SK-N-SH treated with all-trans-retinoic acid at 6 μM for 48 hours (cell line): Measurements from ENCODE around the gene NUMA1.

Source experiments
- ATAC-seq: fragments of 200-7000 bp; cut with Tn5 transposase; 3 replicates; pipeline ENCODE4 v1.9.1; 2020; ENCODE audit warnings: mild to moderate bottlenecking, moderate library complexity
- ARNTL ChIP-seq: fragments of 450-650 bp; formaldehyde crosslinking; IDR thresholded peaks from 2 replicates; pipeline ENCODE4 v1.5.0; 2020; ENCODE audit warnings: low read depth, mild to moderate bottlenecking, moderate library complexity, borderline replicate concordance
- BACH2 ChIP-seq: fragments of 250-450 bp; sonication (Bioruptor Pico); IDR thresholded peaks from 2 replicates; pipeline ENCODE4 v1.9.0; 2021; ENCODE audit warnings: mild to moderate bottlenecking, borderline replicate concordance
- CSDC2 ChIP-seq: fragments of 250-450 bp; sonication (Bioruptor Pico); IDR thresholded peaks from 2 replicates; pipeline ENCODE4 v1.5.0; 2020; ENCODE audit warnings: mild to moderate bottlenecking, moderate library complexity
- ESRRG ChIP-seq: fragments of 250-450 bp; sonication (Bioruptor Pico); IDR thresholded peaks from 2 replicates; pipeline ENCODE4 v1.6.1; 2021; ENCODE audit warnings: mild to moderate bottlenecking
- GLIS3 ChIP-seq: fragments of 250-450 bp; sonication (Bioruptor Pico); IDR thresholded peaks from 2 replicates; pipeline ENCODE4 v1.5.0; 2020; ENCODE audit warnings: mild to moderate bottlenecking, moderate library complexity
- ISL1 ChIP-seq: fragments of 250-450 bp; sonication (Bioruptor Pico); IDR thresholded peaks from 2 replicates; pipeline ENCODE4 v2.1.2; 2022; ENCODE audit warnings: mild to moderate bottlenecking, moderate library complexity
- OSR1 ChIP-seq: fragments of 250-450 bp; sonication (Bioruptor Pico); IDR thresholded peaks from 2 replicates; pipeline ENCODE4 v1.8.0; 2022; ENCODE audit warnings: moderate library complexity, mild to moderate bottlenecking, inconsistent platforms
- PATZ1 ChIP-seq: fragments of 250-450 bp; sonication (Bioruptor Pico); IDR thresholded peaks from 2 replicates; pipeline ENCODE4 v1.8.0; 2020; ENCODE audit warnings: mild to moderate bottlenecking, moderate library complexity, borderline replicate concordance
- PPARA ChIP-seq: fragments of 250-450 bp; sonication (Bioruptor Pico); IDR thresholded peaks from 2 replicates; pipeline ENCODE4 v1.5.0; 2020; ENCODE audit warnings: mild to moderate bottlenecking, borderline replicate concordance
- RARB ChIP-seq: fragments of 250-450 bp; sonication (Bioruptor Pico); IDR thresholded peaks from 2 replicates; pipeline ENCODE4 v1.8.0; 2021; ENCODE audit warnings: mild to moderate bottlenecking, moderate library complexity
- SNAI2 ChIP-seq: fragments of 250-450 bp; sonication (Bioruptor Pico); IDR thresholded peaks from 2 replicates; pipeline ENCODE4 v1.5.0; 2020; ENCODE audit warnings: mild to moderate bottlenecking, moderate library complexity
- TCF4 ChIP-seq: fragments of 250-450 bp; sonication (Bioruptor Pico); IDR thresholded peaks from 2 replicates; pipeline ENCODE4 v1.8.0; 2021; ENCODE audit warnings: mild to moderate bottlenecking, moderate library complexity, borderline replicate concordance
- TOX ChIP-seq: fragments of 250-450 bp; sonication (Bioruptor Pico); IDR thresholded peaks from 2 replicates; pipeline ENCODE4 v1.8.0; 2021; ENCODE audit warnings: mild to moderate bottlenecking, moderate library complexity, borderline replicate concordance
- TSHZ2 ChIP-seq: fragments of 250-450 bp; sonication (Bioruptor Pico); IDR thresholded peaks from 2 replicates; pipeline ENCODE4 v1.5.0; 2020; ENCODE audit warnings: mild to moderate bottlenecking, moderate library complexity
- ZC3H10 ChIP-seq: fragments of 250-450 bp; sonication (Bioruptor Pico); IDR thresholded peaks from 2 replicates; pipeline ENCODE4 v1.5.1; 2021; ENCODE audit warnings: mild to moderate bottlenecking, moderate library complexity
- ZFP3 ChIP-seq: fragments of 250-450 bp; sonication (Bioruptor Pico); IDR thresholded peaks from 2 replicates; pipeline ENCODE4 v1.5.0; 2020; ENCODE audit warnings: mild to moderate bottlenecking, moderate library complexity
- ZFP30 ChIP-seq: fragments of 450-650 bp; formaldehyde crosslinking; IDR thresholded peaks from 2 replicates; pipeline ENCODE4 v1.5.0; 2022; ENCODE audit warnings: mild to moderate bottlenecking, moderate library complexity
- ZNF565 ChIP-seq: fragments of 450-650 bp; formaldehyde crosslinking; conservative IDR thresholded peaks from 2 replicates; pipeline ENCODE4 v1.5.0; 2020; ENCODE audit warnings: low read depth, mild to moderate bottlenecking, moderate library complexity
- ZNF70 ChIP-seq: fragments of 450-650 bp; formaldehyde crosslinking; IDR thresholded peaks from 2 replicates; pipeline ENCODE4 v1.5.0; 2020; ENCODE audit warnings: mild to moderate bottlenecking, moderate library complexity
- ZNF8 ChIP-seq: fragments of 450-650 bp; formaldehyde crosslinking; IDR thresholded peaks from 2 replicates; pipeline ENCODE4 v1.5.0; 2020; ENCODE audit warnings: mild to moderate bottlenecking, moderate library complexity
- TF ChIP-seq, protein P1 (sequence below): fragments of 250-450 bp; sonication (Bioruptor Pico); IDR thresholded peaks from 2 replicates; pipeline ENCODE4 v1.5.1; 2021; ENCODE audit warnings: mild to moderate bottlenecking, moderate library complexity

Gene NUMA1

DNA sequence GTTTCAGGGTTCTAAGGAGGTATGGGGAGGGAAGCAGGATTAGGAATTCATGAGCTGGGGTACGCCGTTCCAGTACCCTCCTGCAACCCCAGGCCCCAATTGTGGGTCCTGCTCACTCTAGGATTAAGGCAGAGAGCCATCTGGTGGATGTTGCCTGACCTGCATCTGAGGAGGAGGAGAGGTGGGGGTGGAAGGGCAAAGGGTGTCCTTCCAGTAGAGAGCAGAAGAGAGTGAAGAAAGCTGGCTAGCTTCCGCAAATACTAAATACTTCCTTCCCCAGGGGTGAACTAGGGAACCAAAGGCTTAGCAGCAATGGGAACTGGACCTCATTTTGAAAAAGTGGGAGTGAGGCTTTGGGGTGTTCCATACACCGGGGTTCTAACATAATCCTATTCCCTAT lies 10.9 kb upstream of the NUMA1 start:
- peak; percentile 93 for ATAC-seq
- no peak for TF ChIP-seq BACH2 (CRISPR knock-in tag)

DNA sequence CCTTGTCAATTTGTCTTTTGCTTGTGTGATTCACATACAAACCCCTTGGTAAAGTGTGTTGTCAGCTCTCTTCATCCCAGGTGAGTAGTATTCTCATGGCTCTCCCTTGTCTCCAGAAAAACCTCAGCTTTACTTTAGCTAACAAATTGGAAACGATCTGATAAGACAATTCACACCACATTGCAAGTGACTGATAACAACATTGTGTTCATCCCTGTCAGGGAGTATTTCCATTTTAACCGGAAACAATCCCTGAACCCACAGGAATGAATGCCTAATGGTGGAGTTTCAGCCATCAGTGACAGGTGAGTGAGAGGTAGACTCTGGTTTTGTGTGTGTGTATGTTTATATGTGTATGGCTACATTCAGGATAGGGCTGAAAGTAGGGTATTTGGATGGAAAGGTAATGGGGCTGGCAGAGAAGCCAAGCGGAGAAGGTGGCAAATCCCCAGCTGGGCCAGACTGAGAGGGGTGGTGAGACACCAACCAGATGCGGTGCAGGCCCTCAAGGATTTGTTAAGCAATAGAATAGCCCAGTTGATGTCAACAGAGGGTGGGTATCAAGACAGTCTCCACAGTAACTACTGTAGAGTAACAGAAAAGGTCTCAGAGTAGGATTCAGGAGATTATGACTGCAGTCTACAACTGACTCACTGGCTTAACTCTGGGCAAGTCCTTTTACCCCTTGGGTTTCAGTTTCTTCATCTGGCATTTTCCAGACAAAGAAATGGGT lies 7.9 kb upstream of the NUMA1 start:
- TF ChIP-seq GLIS3 (no peak), ARNTL (CRISPR knock-in tag) (no peak), TOX (CRISPR knock-in tag) (no peak), ZC3H10 (CRISPR knock-in tag) (no peak), OSR1 (CRISPR knock-in tag) (no peak), PATZ1 (CRISPR knock-in tag) (no peak)
- ATAC-seq: no peak

DNA sequence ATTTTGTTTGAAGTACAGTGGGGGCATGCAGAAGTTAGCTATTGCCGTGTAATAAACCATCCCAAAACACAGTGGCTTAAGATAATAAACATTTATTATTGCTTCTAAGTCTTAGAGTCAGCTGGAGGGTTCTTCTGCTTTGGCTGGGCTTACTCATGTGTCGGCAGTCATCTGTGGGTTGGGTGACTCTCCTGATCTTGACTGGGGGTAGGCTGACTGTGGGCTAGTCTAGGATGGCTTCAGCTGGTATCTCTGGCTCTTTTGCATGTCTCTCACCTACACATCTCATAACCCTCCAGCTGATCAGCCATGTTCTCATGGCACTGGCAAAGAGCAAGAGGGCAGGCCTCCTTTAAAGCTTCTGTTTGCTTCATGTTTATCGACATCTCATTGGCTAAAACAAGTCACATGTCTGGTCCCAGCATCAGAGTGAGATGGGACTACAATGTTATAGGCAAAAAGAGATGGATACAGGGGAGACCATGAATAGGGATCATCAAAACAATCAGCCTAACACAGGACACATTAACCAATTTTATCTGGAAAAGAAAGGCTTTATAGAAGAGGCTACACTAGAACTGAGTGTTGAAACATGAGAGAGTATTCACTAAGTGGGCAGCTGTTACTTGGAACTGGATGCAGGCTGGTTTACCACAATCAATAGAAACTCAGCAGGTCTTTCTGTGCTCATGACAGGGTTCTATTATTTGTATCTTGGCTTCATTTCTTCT lies 5.4 kb upstream of the NUMA1 start:
- ATAC-seq: no peak
- TF ChIP-seq TCF4 (CRISPR knock-in tag): no peak
- no peak for TF ChIP-seq BACH2 (CRISPR knock-in tag)
- no peak for TF ChIP-seq ZNF70 (CRISPR knock-in tag)
- no peak for TF ChIP-seq TSHZ2 (CRISPR knock-in tag)
- no peak for TF ChIP-seq ESRRG (CRISPR knock-in tag)
- no peak for TF ChIP-seq PATZ1 (CRISPR knock-in tag)
- TF ChIP-seq CSDC2: no peak
- no peak for TF ChIP-seq ISL1 (CRISPR knock-in tag)
- no peak for TF ChIP-seq ARNTL (CRISPR knock-in tag)
- TF ChIP-seq PPARA (CRISPR knock-in tag): no peak
- TF ChIP-seq ZFP30 (CRISPR knock-in tag): no peak
- no peak for TF ChIP-seq GLIS3
- no peak for TF ChIP-seq ZFP3 (CRISPR knock-in tag)
- TF ChIP-seq, protein P1, sequence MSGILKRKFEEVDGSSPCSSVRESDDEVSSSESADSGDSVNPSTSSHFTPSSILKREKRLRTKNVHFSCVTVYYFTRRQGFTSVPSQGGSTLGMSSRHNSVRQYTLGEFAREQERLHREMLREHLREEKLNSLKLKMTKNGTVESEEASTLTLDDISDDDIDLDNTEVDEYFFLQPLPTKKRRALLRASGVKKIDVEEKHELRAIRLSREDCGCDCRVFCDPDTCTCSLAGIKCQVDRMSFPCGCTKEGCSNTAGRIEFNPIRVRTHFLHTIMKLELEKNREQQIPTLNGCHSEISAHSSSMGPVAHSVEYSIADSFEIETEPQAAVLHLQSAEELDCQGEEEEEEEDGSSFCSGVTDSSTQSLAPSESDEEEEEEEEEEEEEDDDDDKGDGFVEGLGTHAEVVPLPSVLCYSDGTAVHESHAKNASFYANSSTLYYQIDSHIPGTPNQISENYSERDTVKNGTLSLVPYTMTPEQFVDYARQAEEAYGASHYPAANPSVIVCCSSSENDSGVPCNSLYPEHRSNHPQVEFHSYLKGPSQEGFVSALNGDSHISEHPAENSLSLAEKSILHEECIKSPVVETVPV (CRISPR knock-in tag): no peak

DNA sequence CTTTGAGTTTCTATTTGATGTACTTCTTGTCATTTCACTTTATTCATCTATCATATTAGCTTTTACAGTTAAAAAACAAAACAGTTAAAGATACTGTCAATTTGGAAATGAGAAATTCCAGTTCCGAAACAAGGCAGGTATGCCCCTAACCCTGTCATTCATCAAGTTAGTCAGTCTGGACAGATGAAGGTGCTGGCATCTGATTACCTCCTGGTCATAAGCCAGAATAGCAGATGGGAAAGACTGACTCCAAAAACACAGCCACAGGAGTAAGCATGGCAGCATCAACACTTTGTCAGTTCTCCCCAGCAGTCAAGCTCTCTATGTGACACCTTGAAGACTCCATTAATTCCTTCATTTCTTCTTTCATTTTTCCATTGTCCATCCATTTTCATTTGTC lies 4.6 kb upstream of the NUMA1 start:
- ATAC-seq: no peak
- no peak for TF ChIP-seq ESRRG (CRISPR knock-in tag)
- TF ChIP-seq ZFP30 (CRISPR knock-in tag): no peak
- no peak for TF ChIP-seq RARB (CRISPR knock-in tag)
- TF ChIP-seq TOX (CRISPR knock-in tag): no peak
- no peak for TF ChIP-seq ZNF565 (CRISPR knock-in tag)
- no peak for TF ChIP-seq CSDC2
- TF ChIP-seq OSR1 (CRISPR knock-in tag): no peak
- TF ChIP-seq BACH2 (CRISPR knock-in tag): no peak
- TF ChIP-seq PATZ1 (CRISPR knock-in tag): no peak
- no peak for TF ChIP-seq ISL1 (CRISPR knock-in tag)
- TF ChIP-seq ZC3H10 (CRISPR knock-in tag): no peak
- TF ChIP-seq SNAI2 (CRISPR knock-in tag): no peak
- TF ChIP-seq, protein P1 (CRISPR knock-in tag): no peak
- TF ChIP-seq ZNF70 (CRISPR knock-in tag): no peak
- no peak for TF ChIP-seq ZNF8 (CRISPR knock-in tag)
